LNCaP clone FGC (cell line): ENCODE data around the gene NT5DC3.

Experiments used
- DNase-seq: peaks from one replicate; pipeline ENCODE4 v3.0.0-alpha.2; 2011; ENCODE audit warnings: low read depth
- H3K4me3 ChIP-seq: 2 replicates; pipeline ENCODE4 v1.5.1; 2011; ENCODE audit warnings: mild to moderate bottlenecking, low read depth, low read length, control low read depth
- CTCF ChIP-seq: IDR thresholded peaks from 2 replicates; pipeline ENCODE4 v1.5.1; 2012; ENCODE audit warnings: mild to moderate bottlenecking; ENCODE audit not compliant: control insufficient read depth, insufficient read depth; ENCODE audit errors: extremely low read depth

NT5DC3 gene

GRCh38 chr12:103743788-103744187 lies 97.2 kb downstream of the NT5DC3 start:
- no peak for TF ChIP-seq CTCF

GRCh38 chr12:103742349-103742932 lies 98.6 kb downstream of the NT5DC3 start:
- DNase-seq, result peak; percentile 69
- H3K4me3 ChIP-seq, result no peak overlapping the region
- TF ChIP-seq CTCF, result no peak

More at GRCh38 chr12:103743788-103744187, 97.2 kb downstream of the NT5DC3 start:
- no peak overlapping the region for H3K4me3 ChIP-seq
- no peak for DNase-seq

- TF ChIP-seq CTCF, result no peak
- no peak overlapping the region for H3K4me3 ChIP-seq
- DNase-seq, result no peak
These were observed 103.2 kb downstream of the NT5DC3 start for GRCh38 chr12:103737881-103738280.

- DNase-seq, result no peak
- H3K4me3 ChIP-seq, result no peak overlapping the region
- no peak for TF ChIP-seq CTCF
These were observed 104.5 kb downstream of the NT5DC3 start for GRCh38 chr12:103736572-103736971.

GRCh38 chr12:103735291-103735690 lies 105.7 kb downstream of the NT5DC3 start:
- TF ChIP-seq CTCF, result no peak
- H3K4me3 ChIP-seq, result no peak overlapping the region
- no peak for DNase-seq

GRCh38 chr12:103734863-103735262 lies 106.2 kb downstream of the NT5DC3 start:
- no peak overlapping the region for H3K4me3 ChIP-seq
- TF ChIP-seq CTCF, result no peak
- no peak for DNase-seq

- no peak for TF ChIP-seq CTCF
- no peak for DNase-seq
- H3K4me3 ChIP-seq, result no peak overlapping the region
These were observed 109.5 kb downstream of the NT5DC3 start for GRCh38 chr12:103731539-103731938.
